Osteocyte (in vitro differentiated cells): ENCODE results near the gene TMEM106A. TPM values are rescaled to one million over a fixed set of nuclear protein-coding genes. Genes with fewer than 3 reads are reported as not detected.

ENCODE experiments used
- DNase-seq: peaks from one replicate; pipeline ENCODE4 v3.0.0; 2021; ENCODE audit warnings: mixed read lengths; ENCODE audit not compliant: unreplicated experiment; ENCODE audit errors: extremely low spot score
- H3K27ac Mint-ChIP-seq: one replicate; pipeline ENCODE4 v1.8.0; 2021; ENCODE audit warnings: mild to moderate bottlenecking, mixed read lengths; ENCODE audit not compliant: unreplicated experiment
- H3K27me3 Mint-ChIP-seq: one replicate; pipeline ENCODE4 v1.8.0; 2021; ENCODE audit warnings: mixed read lengths; ENCODE audit not compliant: unreplicated experiment
- H3K36me3 Mint-ChIP-seq: one replicate; pipeline ENCODE4 v1.8.0; 2021; ENCODE audit warnings: mixed read lengths; ENCODE audit not compliant: unreplicated experiment
- H3K4me1 Mint-ChIP-seq: one replicate; pipeline ENCODE4 v1.8.0; 2021; ENCODE audit warnings: mixed read lengths; ENCODE audit not compliant: unreplicated experiment
- H3K4me3 Mint-ChIP-seq: one replicate; pipeline ENCODE4 v1.8.0; 2021; ENCODE audit warnings: mild to moderate bottlenecking, moderate library complexity, mixed read lengths; ENCODE audit not compliant: unreplicated experiment
- H3K9me3 Mint-ChIP-seq: one replicate; pipeline ENCODE4 v1.8.0; 2021; ENCODE audit warnings: mixed read lengths; ENCODE audit not compliant: unreplicated experiment
- CTCF ChIP-seq: fragments of 200-600 bp; sonication (generic); IDR thresholded peaks from 2 replicates; pipeline ENCODE4 v1.5.0; 2021; ENCODE audit warnings: antibody characterized with exemption, mild to moderate bottlenecking, moderate library complexity
- total RNA-seq: library from RNA; stranded (reverse); gene quantifications from 2 replicates; pipeline ENCODE4 v1.2.1, GENCODE V29; 2021

TMEM106A gene
- total RNA-seq, 1 donor from 2014 or later: 9.0 TPM

GRCh38 chr17:43216369-43216761 lies 4.7 kb downstream of the TMEM106A start:
- H3K27me3 Mint-ChIP-seq: no peaks in the 10 kb centered on the region
- no peaks in the 10 kb centered on the region for H3K9me3 Mint-ChIP-seq
- H3K4me1 Mint-ChIP-seq: peaks cover 18% of the 10 kb centered on the region
- no peak for TF ChIP-seq CTCF
- H3K36me3 Mint-ChIP-seq: peaks cover 13% of the 10 kb centered on the region
- H3K4me3 Mint-ChIP-seq: no peak overlapping the region
- no peak overlapping the region for H3K27ac Mint-ChIP-seq
- DNase-seq: peak; percentile 62

- no peak overlapping the region for H3K4me3 Mint-ChIP-seq
- H3K27ac Mint-ChIP-seq: no peak overlapping the region
- peaks cover 13% of the 10 kb centered on the region for H3K4me1 Mint-ChIP-seq
- H3K36me3 Mint-ChIP-seq: peaks cover 13% of the 10 kb centered on the region
- no peaks in the 10 kb centered on the region for H3K9me3 Mint-ChIP-seq
- TF ChIP-seq CTCF: no peak
- peak; percentile 34 for DNase-seq
- no peaks in the 10 kb centered on the region for H3K27me3 Mint-ChIP-seq
These were observed 5.3 kb downstream of the TMEM106A start for GRCh38 chr17:43216762-43217613.

GRCh38 chr17:43217614-43218087 lies 6.0 kb downstream of the TMEM106A start:
- Mint-ChIP-seq H3K27me3 (no peaks in the 10 kb centered on the region), H3K9me3 (no peaks in the 10 kb centered on the region), H3K4me1 (peaks cover 7% of the 10 kb centered on the region), H3K27ac (no peak overlapping the region), H3K4me3 (no peak overlapping the region), H3K36me3 (peaks cover 13% of the 10 kb centered on the region)
- peak; percentile 53 for DNase-seq
- no peak for TF ChIP-seq CTCF

DNA sequence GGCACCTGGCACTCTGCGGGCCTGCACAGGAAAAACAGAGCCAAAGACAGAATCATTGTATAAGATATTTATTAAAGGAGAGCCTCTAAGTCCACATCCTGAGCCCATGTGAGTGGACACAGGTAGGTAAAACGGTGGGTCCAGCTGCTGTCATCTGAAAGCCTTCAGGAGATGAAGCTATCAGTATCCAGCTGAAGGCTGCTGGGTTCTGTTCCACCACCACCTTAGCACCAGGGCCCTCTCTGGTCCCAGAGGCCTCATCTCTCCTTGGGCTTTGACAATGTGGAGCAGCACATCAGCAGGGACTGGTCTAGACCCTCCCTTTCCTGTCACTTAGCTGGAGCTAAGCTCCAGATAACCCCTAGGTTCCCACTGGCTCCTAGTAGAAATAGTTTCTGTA lies 7.3 kb downstream of the TMEM106A start:
- Mint-ChIP-seq H3K9me3 (no peaks in the 10 kb centered on the region), H3K27me3 (no peaks in the 10 kb centered on the region), H3K4me1 (no peaks in the 10 kb centered on the region), H3K27ac (no peak overlapping the region), H3K36me3 (peaks cover 11% of the 10 kb centered on the region), H3K4me3 (no peak overlapping the region)
- TF ChIP-seq CTCF: no peak
- peak; percentile 57 for DNase-seq

DNA sequence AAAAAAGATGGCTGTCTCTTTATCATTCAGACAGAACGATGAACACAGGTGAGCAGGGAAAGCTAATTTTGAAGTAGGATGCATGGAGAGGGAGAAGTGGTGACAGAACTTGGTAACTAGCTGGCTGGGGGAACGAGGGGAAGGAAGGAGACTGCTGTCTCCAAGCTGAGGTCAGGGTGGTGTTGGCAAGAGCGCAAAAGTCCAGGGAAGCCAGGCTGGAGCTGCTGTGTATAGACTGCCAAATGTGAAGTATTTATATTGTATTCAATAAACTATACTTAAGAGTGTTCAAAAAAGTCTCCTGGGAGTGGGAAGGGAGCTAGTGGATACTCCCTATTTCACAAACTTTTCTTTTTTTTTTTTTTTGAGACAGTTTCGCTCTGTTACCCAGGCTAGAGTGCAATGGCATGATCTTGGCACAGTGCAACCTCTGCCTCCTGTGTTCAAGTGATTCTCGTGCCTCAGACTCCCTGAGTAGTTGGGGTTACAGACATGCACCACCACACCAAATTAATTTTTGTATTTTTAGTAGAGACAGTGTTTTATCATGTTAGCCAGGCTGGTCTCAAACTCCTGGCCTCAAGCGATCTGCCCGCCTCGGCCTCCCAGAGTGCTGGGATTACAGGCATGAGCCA lies 8.2 kb downstream of the TMEM106A start:
- H3K4me1 Mint-ChIP-seq: no peaks in the 10 kb centered on the region
- H3K27me3 Mint-ChIP-seq: no peaks in the 10 kb centered on the region
- H3K4me3 Mint-ChIP-seq: no peak overlapping the region
- H3K27ac Mint-ChIP-seq: no peak overlapping the region
- DNase-seq: peak; percentile 46
- TF ChIP-seq CTCF: no peak
- H3K9me3 Mint-ChIP-seq: no peaks in the 10 kb centered on the region
- peaks cover 11% of the 10 kb centered on the region for H3K36me3 Mint-ChIP-seq
